B cell (primary cell): ENCODE results near the gene SLC6A2. TPM values are rescaled to one million over a fixed set of nuclear protein-coding genes. Genes with fewer than 3 reads are reported as not detected.

Experiments
- ATAC-seq: fragments of 200-7000 bp; cut with Tn5 transposase; one replicate; pipeline ENCODE4 v1.10.0; 2021; ENCODE audit warnings: low read depth, mild to moderate bottlenecking, moderate number of reproducible peaks, moderate library complexity
- CTCF ChIA-PET: fragments of 350-600 bp; sonication (Branson Sonifier 250); formaldehyde crosslinking; loops from one replicate; lab custom pipeline; 2021; ENCODE audit warnings: antibody characterized with exemption, inconsistent platforms; lab: Charles Lee
- POLR2A ChIA-PET: fragments of 350-600 bp; sonication (Branson Sonifier 250); formaldehyde crosslinking; loops from one replicate; lab custom pipeline; 2021; ENCODE audit warnings: antibody characterized with exemption; lab: Charles Lee
- DNase-seq: peaks from one replicate; pipeline ENCODE4 v3.0.0; 2013
- H2AFZ ChIP-seq: 2 replicates; pipeline ENCODE4 v1.6.1; 2012; ENCODE audit warnings: mild to moderate bottlenecking, low read depth, low read length; ENCODE audit not compliant: insufficient read depth, poor library complexity, severe bottlenecking
- H3K27ac ChIP-seq, 2 donors: 1 replicate in 1 of 2; 2 replicates in 1 of 2; pipeline ENCODE4 v1.5.1; 2012 to 2013; ENCODE audit warnings: low read length in 2 of 2, mild to moderate bottlenecking in 2 of 2, moderate library complexity in 1 of 2
- H3K27me3 ChIP-seq, 4 experiments: fragments of 200-600 bp in 1 of 4; sonication (generic) in 1 of 4; replicated peaks in 1 of 4; 1 replicate in 2 of 4; 2 replicates in 2 of 4; pipeline versions ENCODE4 v1.6.1 to v1.7.0; 2013 to 2016; ENCODE audit warnings: low read length in 3 of 4, mild to moderate bottlenecking in 2 of 4, mixed read lengths in 1 of 4, moderate library complexity in 1 of 4; ENCODE audit not compliant: insufficient read depth in 4 of 4, control insufficient read depth in 3 of 4; ENCODE audit errors: control extremely low read depth in 1 of 4
- H3K36me3 ChIP-seq, 2 experiments: replicated peaks in 1 of 2; 1 replicate in 1 of 2; 2 replicates in 1 of 2; pipeline versions ENCODE4 v1.6.1 to v1.7.1; 2013; ENCODE audit warnings: low read length in 1 of 2; ENCODE audit not compliant: insufficient read depth in 2 of 2, control insufficient read depth in 1 of 2; ENCODE audit errors: control extremely low read depth in 1 of 2, extremely low read depth in 1 of 2
- H3K4me1 ChIP-seq, 2 donors: fragments of 200-600 bp in 1 of 2; sonication (generic) in 1 of 2; 1 replicate in 1 of 2; 2 replicates in 1 of 2; pipeline versions ENCODE4 v1.5.1 to v1.6.1; 2013 to 2017; ENCODE audit warnings: low read length in 2 of 2; ENCODE audit not compliant: control insufficient read depth in 2 of 2, insufficient read depth in 2 of 2
- H3K4me2 ChIP-seq: replicated peaks from 2 replicates; pipeline ENCODE3; 2012; ENCODE audit warnings: mild to moderate bottlenecking, low read depth, low read length; ENCODE audit not compliant: poor library complexity, severe bottlenecking
- H3K4me3 ChIP-seq, 5 experiments: fragments of 200-600 bp in 1 of 5; sonication (generic) in 1 of 5; 1 replicate in 3 of 5; 2 replicates in 2 of 5; pipeline versions ENCODE4 v1.5.1 to v1.7.0; 2011 to 2016; ENCODE audit warnings: low read length in 4 of 5, mild to moderate bottlenecking in 4 of 5, low read depth in 2 of 5, control low read depth in 1 of 5, moderate library complexity in 1 of 5; ENCODE audit not compliant: insufficient read depth in 1 of 5; ENCODE audit errors: control extremely low read depth in 1 of 5, extremely low read depth in 1 of 5
- H3K79me2 ChIP-seq: fragments of 200-600 bp; sonication (generic); one replicate; pipeline ENCODE4 v1.6.0; 2016; ENCODE audit warnings: low read length; ENCODE audit not compliant: control insufficient read depth, insufficient read depth
- H3K9ac ChIP-seq: fragments of 200-600 bp; sonication (generic); 2 replicates; pipeline ENCODE4 v1.6.1; 2017; ENCODE audit warnings: mild to moderate bottlenecking, low read length, moderate library complexity
- H3K9me3 ChIP-seq, 3 donors: one replicate each; pipeline versions ENCODE4 v1.6.1 to v1.7.1; 2013; ENCODE audit warnings: low read length in 2 of 3; ENCODE audit not compliant: control insufficient read depth in 2 of 3, insufficient read depth in 1 of 3; ENCODE audit errors: control extremely low read depth in 1 of 3
- H4K20me1 ChIP-seq: 2 replicates; pipeline ENCODE4 v1.6.0; 2012; ENCODE audit warnings: mild to moderate bottlenecking, low read length; ENCODE audit not compliant: insufficient read depth, control insufficient read depth, poor library complexity, severe bottlenecking
- H3K27ac Mint-ChIP-seq: one replicate; pipeline ENCODE4 v1.8.0; 2021; ENCODE audit warnings: mixed read lengths
- H3K27me3 Mint-ChIP-seq: one replicate; pipeline ENCODE4 v1.8.0; 2021; ENCODE audit warnings: mixed read lengths
- H3K4me1 Mint-ChIP-seq: one replicate; pipeline ENCODE4 v1.8.0; 2021; ENCODE audit warnings: mixed read lengths
- H3K4me3 Mint-ChIP-seq: one replicate; pipeline ENCODE4 v1.8.0; 2021; ENCODE audit warnings: mixed read lengths
- H3K9me3 Mint-ChIP-seq: one replicate; pipeline ENCODE4 v1.8.0; 2022; ENCODE audit warnings: mixed read lengths; ENCODE audit not compliant: insufficient read depth
- CTCF ChIP-seq: fragments of 200-600 bp; IDR thresholded peaks from one replicate; pipeline ENCODE4 v1.8.0; 2022; ENCODE audit warnings: antibody characterized with exemption, mild to moderate bottlenecking
- EZH2 ChIP-seq: IDR thresholded peaks from 2 replicates; pipeline ENCODE4 v1.6.1; 2012; ENCODE audit warnings: borderline replicate concordance, low read depth, mild to moderate bottlenecking, moderate library complexity, low read length; ENCODE audit not compliant: insufficient read depth, poor library complexity, severe bottlenecking
- WGBS: methylation state at CpG from one replicate; pipeline ENCODE4 v1.1.5; 2013; ENCODE audit warnings: missing lambda C conversion rate; ENCODE audit not compliant: insufficient coverage; 5-methylcytosine and 5-hydroxymethylcytosine counted together
- intact Hi-C: fragments of 100-400 bp; cut with micrococcal nuclease; formaldehyde crosslinking; loops from one replicate; pipeline ENCODE4 v1.10.0; 2022
- polyA plus RNA-seq: library from polyadenylated mRNA; depleted of rRNA; stranded (reverse); fragments of >200 nt; gene quantifications from 2 replicates; pipeline ENCODE4 v1.2.3, GENCODE V29; 2012
- total RNA-seq, 2 donors: library from RNA; stranded (reverse); fragments of 120-200 nt in 1 of 2; gene quantifications; 1 replicate in 1 of 2; 2 replicates in 1 of 2; pipeline versions ENCODE4 v1.2.3 to v1.2.4, GENCODE V29; 2013 to 2022

SLC6A2 gene
- total and polyA plus RNA-seq, 2 donors (not counting 1 experiment from before 2014, with no cell fraction given): not detected

- H3K4me3 Mint-ChIP-seq: no peak overlapping the region
- H2AFZ ChIP-seq: no peak overlapping the region
- H3K9ac ChIP-seq: no peak overlapping the region
- 46% methylated on average over 3 of the region's 3 CpGs for WGBS
- no peaks in the 10 kb centered on the region for H3K9me3 ChIP-seq
- no peaks in the 10 kb centered on the region for H3K36me3 ChIP-seq
- H3K4me2 ChIP-seq: no peak overlapping the region
- DNase-seq (no peak), ATAC-seq (no peak)
- TF ChIP-seq EZH2 (no peak), CTCF (no peak)
- H3K4me1 Mint-ChIP-seq: no peaks in the 10 kb centered on the region
- POLR2A ChIA-PET: no interaction called here
- H3K27me3 ChIP-seq: no peaks in the 10 kb centered on the region
- H3K4me3 ChIP-seq: no peak overlapping the region
- H3K27me3 Mint-ChIP-seq: peaks cover 9% of the 10 kb centered on the region
- CTCF ChIA-PET: interaction anchor here (1.5 kb wide), 1 partner anchor 235 kb away, joined by 5 read pairs; no protein-coding TSS in a partner anchor
- no peaks in the 10 kb centered on the region for H3K9me3 Mint-ChIP-seq
- no peaks in the 10 kb centered on the region for H4K20me1 ChIP-seq
- intact Hi-C loops: no loop called here
- H3K27ac ChIP-seq: no peak overlapping the region
- H3K79me2 ChIP-seq: no peaks in the 10 kb centered on the region
- H3K4me1 ChIP-seq: no peaks in the 10 kb centered on the region
- no peak overlapping the region for H3K27ac Mint-ChIP-seq
Observed at GRCh38 chr16:55699616-55700015, 43.8 kb downstream of the SLC6A2 start.

- CTCF ChIA-PET: interaction anchor here (1.5 kb wide), 1 partner anchor 235 kb away, joined by 5 read pairs; no protein-coding TSS in a partner anchor
- H3K27me3 ChIP-seq: no peaks in the 10 kb centered on the region
- no peak overlapping the region for H3K27ac Mint-ChIP-seq
- H4K20me1 ChIP-seq: no peaks in the 10 kb centered on the region
- H3K4me1 Mint-ChIP-seq: no peaks in the 10 kb centered on the region
- H3K9me3 ChIP-seq: no peaks in the 10 kb centered on the region
- no peak overlapping the region for H3K4me3 ChIP-seq
- intact Hi-C loops: no loop called here
- H3K9ac ChIP-seq: no peak overlapping the region
- POLR2A ChIA-PET: no interaction called here
- no peak overlapping the region for H3K4me2 ChIP-seq
- ATAC-seq (no peak), DNase-seq (no peak)
- no peaks in the 10 kb centered on the region for H3K4me1 ChIP-seq
- no peaks in the 10 kb centered on the region for H3K36me3 ChIP-seq
- no peak overlapping the region for H2AFZ ChIP-seq
- 77% methylated on average over 3 of the region's 10 CpGs for WGBS
- H3K4me3 Mint-ChIP-seq: no peak overlapping the region
- H3K9me3 Mint-ChIP-seq: no peaks in the 10 kb centered on the region
- TF ChIP-seq CTCF (no peak), EZH2 (no peak)
- H3K27ac ChIP-seq: no peak overlapping the region
- H3K79me2 ChIP-seq: no peaks in the 10 kb centered on the region
- H3K27me3 Mint-ChIP-seq: peaks cover 9% of the 10 kb centered on the region
Observed at GRCh38 chr16:55700067-55700466, 44.3 kb downstream of the SLC6A2 start.
